ENCODE results near the gene DCLK1.

DCLK1 gene

GRCh38 chr13:35945368-35945767 is 185.8 kb downstream of the DCLK1 start:
- H2BK15ac ChIP-seq (replicated peaks; ENCODE audit: low read depth), result no peak overlapping the region

GRCh38 chr13:35941374-35941773 is 189.8 kb downstream of the DCLK1 start:
- no peak overlapping the region for H4K5ac ChIP-seq (ENCODE audit: low read length)
- H3K36me3 ChIP-seq (ENCODE audit: control insufficient read depth, insufficient read depth, low read length), result no peaks in the 10 kb centered on the region
- no peak overlapping the region for H3K56ac ChIP-seq (ENCODE audit: low read length)
- H3K79me2 ChIP-seq (ENCODE audit: control insufficient read depth, insufficient read depth, low read length), result no peaks in the 10 kb centered on the region
- H3K4ac ChIP-seq (ENCODE audit: low read depth, low read length), result no peak overlapping the region
- H3K27ac ChIP-seq (ENCODE audit: low read depth, low read length), result no peak overlapping the region
- no peak overlapping the region for H2BK120ac ChIP-seq (ENCODE audit: low read depth, low read length)
- H3K4me1 ChIP-seq (ENCODE audit: control insufficient read depth, low read depth, low read length), result no peaks in the 10 kb centered on the region
- no CpG with 5 or more reads among the region's 10 CpGs for WGBS (ENCODE audit: extremely low coverage, insufficient coverage, low lambda C conversion rate)
- no peak overlapping the region for H3K18ac ChIP-seq (ENCODE audit: low read length)
- no peak overlapping the region for H3K9ac ChIP-seq (ENCODE audit: low read length)
- no peak overlapping the region for H2BK15ac ChIP-seq (replicated peaks; ENCODE audit: low read depth)
- no peak for DNase-seq
- H2AK5ac ChIP-seq (ENCODE audit: low read length), result no peak overlapping the region
- H3K27me3 ChIP-seq (ENCODE audit: insufficient read depth, low read length, poor library complexity), result no peaks in the 10 kb centered on the region
- no peak overlapping the region for H3K4me2 ChIP-seq (ENCODE audit: low read length)
- no peak overlapping the region for H3K4me3 ChIP-seq (ENCODE audit: low read length)
- H3K79me1 ChIP-seq (ENCODE audit: low read length), result no peaks in the 10 kb centered on the region
- no peak overlapping the region for H4K8ac ChIP-seq (ENCODE audit: low read depth, low read length)
- H2BK5ac ChIP-seq (ENCODE audit: low read length), result no peak overlapping the region
- no peak overlapping the region for H3K23ac ChIP-seq (ENCODE audit: low read length)

More at GRCh38 chr13:35945368-35945767, 185.8 kb downstream of the DCLK1 start:
- DNase-seq, result no peak
- Histone ChIP-seq H3K27ac (ENCODE audit: low read depth, low read length) (no peak overlapping the region), H4K8ac (ENCODE audit: low read depth, low read length) (no peak overlapping the region), H3K56ac (ENCODE audit: low read length) (no peak overlapping the region), H3K79me2 (ENCODE audit: control insufficient read depth, insufficient read depth, low read length) (no peaks in the 10 kb centered on the region), H3K4me2 (ENCODE audit: low read length) (no peak overlapping the region), H2BK5ac (ENCODE audit: low read length) (no peak overlapping the region), H3K4me3 (ENCODE audit: low read length) (no peak overlapping the region), H3K9ac (ENCODE audit: low read length) (no peak overlapping the region), H3K23ac (ENCODE audit: low read length) (no peak overlapping the region), H2BK120ac (ENCODE audit: low read depth, low read length) (no peak overlapping the region), H3K4ac (ENCODE audit: low read depth, low read length) (no peak overlapping the region), H3K18ac (ENCODE audit: low read length) (no peak overlapping the region), H2AK5ac (ENCODE audit: low read length) (no peak overlapping the region), H3K27me3 (ENCODE audit: insufficient read depth, low read length, poor library complexity) (no peaks in the 10 kb centered on the region), H4K5ac (ENCODE audit: low read length) (no peak overlapping the region), H3K36me3 (ENCODE audit: control insufficient read depth, insufficient read depth, low read length) (no peaks in the 10 kb centered on the region), H3K79me1 (ENCODE audit: low read length) (no peaks in the 10 kb centered on the region), H3K4me1 (ENCODE audit: control insufficient read depth, low read depth, low read length) (no peaks in the 10 kb centered on the region)
- WGBS (ENCODE audit: extremely low coverage, insufficient coverage, low lambda C conversion rate), result no CpG with 5 or more reads among the region's 4 CpGs

GRCh38 chr13:35940734-35941133 is 190.4 kb downstream of the DCLK1 start:
- H3K4me2 ChIP-seq (ENCODE audit: low read length), result no peak overlapping the region

GRCh38 chr13:35936246-35936978 is 194.8 kb downstream of the DCLK1 start:
- WGBS (ENCODE audit: extremely low coverage, insufficient coverage, low lambda C conversion rate), result no CpG with 5 or more reads among the region's 3 CpGs
- H3K4me1 ChIP-seq (ENCODE audit: control insufficient read depth, low read depth, low read length), result no peaks in the 10 kb centered on the region
- no peak overlapping the region for H4K5ac ChIP-seq (ENCODE audit: low read length)
- H2BK15ac ChIP-seq (replicated peaks; ENCODE audit: low read depth), result no peak overlapping the region
- H2BK120ac ChIP-seq (ENCODE audit: low read depth, low read length), result no peak overlapping the region
- no peaks in the 10 kb centered on the region for H3K79me2 ChIP-seq (ENCODE audit: control insufficient read depth, insufficient read depth, low read length)
- DNase-seq, result no peak
- H3K23ac ChIP-seq (ENCODE audit: low read length), result no peak overlapping the region
- no peak overlapping the region for H3K4me3 ChIP-seq (ENCODE audit: low read length)
- no peak overlapping the region for H3K4ac ChIP-seq (ENCODE audit: low read depth, low read length)
- no peak overlapping the region for H3K27ac ChIP-seq (ENCODE audit: low read depth, low read length)
- H3K56ac ChIP-seq (ENCODE audit: low read length), result no peak overlapping the region
- no peaks in the 10 kb centered on the region for H3K27me3 ChIP-seq (ENCODE audit: insufficient read depth, low read length, poor library complexity)
- H3K36me3 ChIP-seq (ENCODE audit: control insufficient read depth, insufficient read depth, low read length), result no peaks in the 10 kb centered on the region
- no peak overlapping the region for H2BK5ac ChIP-seq (ENCODE audit: low read length)
- no peak overlapping the region for H2AK5ac ChIP-seq (ENCODE audit: low read length)
- no peak overlapping the region for H3K9ac ChIP-seq (ENCODE audit: low read length)
- no peaks in the 10 kb centered on the region for H3K79me1 ChIP-seq (ENCODE audit: low read length)
- no peak overlapping the region for H4K8ac ChIP-seq (ENCODE audit: low read depth, low read length)
- H3K18ac ChIP-seq (ENCODE audit: low read length), result no peak overlapping the region
- no peak overlapping the region for H3K4me2 ChIP-seq (ENCODE audit: low read length)

More at GRCh38 chr13:35940734-35941133, 190.4 kb downstream of the DCLK1 start:
- no peak overlapping the region for H3K4me3 ChIP-seq (ENCODE audit: low read length)
- H3K27me3 ChIP-seq (ENCODE audit: insufficient read depth, low read length, poor library complexity), result no peaks in the 10 kb centered on the region
- H4K5ac ChIP-seq (ENCODE audit: low read length), result no peak overlapping the region
- H3K79me1 ChIP-seq (ENCODE audit: low read length), result no peaks in the 10 kb centered on the region
- no peak overlapping the region for H3K27ac ChIP-seq (ENCODE audit: low read depth, low read length)
- no peak overlapping the region for H3K23ac ChIP-seq (ENCODE audit: low read length)
- H2AK5ac ChIP-seq (ENCODE audit: low read length), result no peak overlapping the region
- H2BK15ac ChIP-seq (replicated peaks; ENCODE audit: low read depth), result no peak overlapping the region
- H3K79me2 ChIP-seq (ENCODE audit: control insufficient read depth, insufficient read depth, low read length), result no peaks in the 10 kb centered on the region
- no peak for DNase-seq
- H2BK5ac ChIP-seq (ENCODE audit: low read length), result no peak overlapping the region
- H4K8ac ChIP-seq (ENCODE audit: low read depth, low read length), result no peak overlapping the region
- no peak overlapping the region for H3K18ac ChIP-seq (ENCODE audit: low read length)
- no CpG with 5 or more reads among the region's 4 CpGs for WGBS (ENCODE audit: extremely low coverage, insufficient coverage, low lambda C conversion rate)
- H3K4ac ChIP-seq (ENCODE audit: low read depth, low read length), result no peak overlapping the region
- no peak overlapping the region for H3K9ac ChIP-seq (ENCODE audit: low read length)
- H3K56ac ChIP-seq (ENCODE audit: low read length), result no peak overlapping the region
- no peaks in the 10 kb centered on the region for H3K36me3 ChIP-seq (ENCODE audit: control insufficient read depth, insufficient read depth, low read length)
- no peak overlapping the region for H2BK120ac ChIP-seq (ENCODE audit: low read depth, low read length)
- H3K4me1 ChIP-seq (ENCODE audit: control insufficient read depth, low read depth, low read length), result no peaks in the 10 kb centered on the region

- Histone ChIP-seq H2BK5ac (ENCODE audit: low read length) (no peak overlapping the region), H3K36me3 (ENCODE audit: control insufficient read depth, insufficient read depth, low read length) (no peaks in the 10 kb centered on the region), H3K27me3 (ENCODE audit: insufficient read depth, low read length, poor library complexity) (no peaks in the 10 kb centered on the region), H3K4ac (ENCODE audit: low read depth, low read length) (no peak overlapping the region), H3K79me1 (ENCODE audit: low read length) (no peaks in the 10 kb centered on the region), H2AK5ac (ENCODE audit: low read length) (no peak overlapping the region), H4K8ac (ENCODE audit: low read depth, low read length) (no peak overlapping the region), H3K18ac (ENCODE audit: low read length) (no peak overlapping the region), H2BK120ac (ENCODE audit: low read depth, low read length) (no peak overlapping the region), H3K4me2 (ENCODE audit: low read length) (no peak overlapping the region), H4K5ac (ENCODE audit: low read length) (no peak overlapping the region), H3K56ac (ENCODE audit: low read length) (no peak overlapping the region), H3K79me2 (ENCODE audit: control insufficient read depth, insufficient read depth, low read length) (no peaks in the 10 kb centered on the region), H3K27ac (ENCODE audit: low read depth, low read length) (no peak overlapping the region), H3K9ac (ENCODE audit: low read length) (no peak overlapping the region), H3K4me3 (ENCODE audit: low read length) (no peak overlapping the region), H3K23ac (ENCODE audit: low read length) (no peak overlapping the region), H3K4me1 (ENCODE audit: control insufficient read depth, low read depth, low read length) (no peaks in the 10 kb centered on the region), H2BK15ac (replicated peaks; ENCODE audit: low read depth) (no peak overlapping the region)
- DNase-seq, result no peak
- no CpG with 5 or more reads among the region's 4 CpGs for WGBS (ENCODE audit: extremely low coverage, insufficient coverage, low lambda C conversion rate)
Measured at GRCh38 chr13:35930665-35931631, 200.2 kb downstream of the DCLK1 start.

Measured in mesendoderm (in vitro differentiated cells).